AG08395 (cell line): Measurements from ENCODE around the gene MAP2K6.
A peak's percentile ranks its signal among the peaks of the same experiment; 100 is the strongest.

Experiments
- DNase-seq: peaks from one replicate; pipeline ENCODE4 v3.0.0; 2012; ENCODE audit warnings: mixed read lengths, low spot score

The MAP2K6 gene

DNA sequence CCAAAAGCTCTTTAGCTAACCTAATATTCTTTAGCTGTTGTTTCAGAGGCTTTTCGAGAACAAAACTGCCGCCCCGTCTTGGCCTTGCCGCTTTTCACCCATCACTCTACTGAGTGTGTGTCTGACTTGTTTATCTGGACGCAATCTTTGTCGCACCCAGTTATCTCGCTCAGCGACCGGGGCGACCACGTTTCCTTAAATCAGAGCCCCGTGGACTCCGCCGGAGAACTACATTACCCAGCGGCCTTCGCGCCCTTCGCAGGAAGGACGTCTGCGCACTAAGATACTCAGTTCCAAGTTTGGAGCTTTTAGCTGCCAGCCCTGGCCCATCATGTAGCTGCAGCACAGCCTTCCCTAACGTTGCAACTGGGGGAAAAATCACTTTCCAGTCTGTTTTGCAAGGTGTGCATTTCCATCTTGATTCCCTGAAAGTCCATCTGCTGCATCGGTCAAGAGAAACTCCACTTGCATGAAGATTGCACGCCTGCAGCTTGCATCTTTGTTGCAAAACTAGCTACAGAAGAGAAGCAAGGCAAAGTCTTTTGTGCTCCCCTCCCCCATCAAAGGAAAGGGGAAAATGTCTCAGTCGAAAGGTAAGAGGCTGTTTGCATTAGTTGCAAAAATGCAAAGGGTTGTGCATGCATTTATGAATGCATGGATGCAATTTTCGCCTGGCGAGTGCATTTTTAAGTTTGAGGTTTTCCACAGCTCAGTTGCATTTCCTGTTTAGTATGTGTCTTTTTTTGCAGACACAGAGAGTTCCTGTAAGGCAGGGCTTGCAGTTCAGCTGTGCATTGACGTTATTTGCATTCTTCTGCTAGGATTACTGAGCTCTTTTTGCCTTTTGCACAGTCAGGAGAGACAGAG is at the start of gene MAP2K6:
Gene MAP2K6 (plus strand): TSS at position 290 of the 867 bp plus-strand sequence. CDS start 288 bp downstream, at position 578.
- DNase-seq = peak; percentile 81

DNA sequence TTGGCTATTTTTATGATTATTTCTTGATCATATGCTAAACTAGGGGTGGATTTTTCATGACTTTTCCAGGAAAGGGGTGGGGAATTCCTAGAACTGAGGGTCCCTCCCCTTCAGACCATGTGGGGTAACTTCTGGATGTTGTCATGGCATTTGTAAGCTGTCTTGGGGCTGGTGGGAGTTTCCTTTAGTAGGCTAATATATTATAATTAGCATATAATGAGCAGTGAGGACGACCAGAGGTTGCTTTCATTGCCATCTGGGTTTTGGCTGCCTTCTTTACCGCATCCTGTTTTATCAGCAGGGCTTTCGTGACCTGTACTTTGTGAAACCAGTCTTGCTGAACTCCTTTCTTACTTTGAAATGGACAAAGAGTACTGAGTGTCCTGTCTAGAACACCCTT is 47.2 kb upstream of the MAP2K6 start:
- DNase-seq = no peak

DNA sequence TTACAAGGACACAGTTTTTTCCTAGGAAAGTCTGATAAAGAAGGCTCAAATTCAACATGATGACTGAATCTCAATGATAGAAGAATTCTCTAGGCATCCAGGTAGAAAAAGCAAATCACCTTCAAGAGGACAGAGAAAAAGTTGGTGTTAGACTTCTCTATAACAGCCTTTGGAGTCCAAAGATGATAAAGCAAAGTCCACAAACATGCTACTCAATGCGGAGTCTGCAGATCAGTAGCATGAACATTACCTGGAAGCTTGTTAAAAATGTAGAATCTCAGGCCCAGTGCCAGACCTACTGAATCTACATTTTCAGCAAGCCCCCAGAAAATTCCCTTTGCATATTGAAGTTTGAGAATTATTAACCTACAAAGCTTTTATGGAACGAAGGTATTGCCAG is 41.4 kb upstream of the MAP2K6 start:
- DNase-seq = no peak

DNA sequence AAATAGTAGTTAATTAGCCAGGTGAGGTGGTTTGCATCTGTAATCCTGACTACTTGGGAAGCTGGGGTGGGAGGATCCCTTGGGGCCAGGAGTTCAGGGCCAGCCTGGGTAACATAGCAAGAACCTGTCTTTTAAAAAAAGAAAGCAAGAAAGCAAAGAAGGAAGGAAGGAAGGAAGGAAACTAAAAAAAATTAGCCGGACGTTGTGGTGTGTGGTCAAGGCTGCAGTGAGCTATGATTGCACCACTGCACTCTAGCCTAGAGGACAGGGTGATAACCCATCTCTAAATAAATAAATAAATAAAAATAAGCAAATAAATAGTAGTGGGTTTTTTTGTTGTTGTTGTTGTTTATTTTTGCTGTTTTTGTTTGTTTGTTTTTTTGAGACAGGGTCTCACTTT is 39.3 kb upstream of the MAP2K6 start:
- no peak for DNase-seq

DNA sequence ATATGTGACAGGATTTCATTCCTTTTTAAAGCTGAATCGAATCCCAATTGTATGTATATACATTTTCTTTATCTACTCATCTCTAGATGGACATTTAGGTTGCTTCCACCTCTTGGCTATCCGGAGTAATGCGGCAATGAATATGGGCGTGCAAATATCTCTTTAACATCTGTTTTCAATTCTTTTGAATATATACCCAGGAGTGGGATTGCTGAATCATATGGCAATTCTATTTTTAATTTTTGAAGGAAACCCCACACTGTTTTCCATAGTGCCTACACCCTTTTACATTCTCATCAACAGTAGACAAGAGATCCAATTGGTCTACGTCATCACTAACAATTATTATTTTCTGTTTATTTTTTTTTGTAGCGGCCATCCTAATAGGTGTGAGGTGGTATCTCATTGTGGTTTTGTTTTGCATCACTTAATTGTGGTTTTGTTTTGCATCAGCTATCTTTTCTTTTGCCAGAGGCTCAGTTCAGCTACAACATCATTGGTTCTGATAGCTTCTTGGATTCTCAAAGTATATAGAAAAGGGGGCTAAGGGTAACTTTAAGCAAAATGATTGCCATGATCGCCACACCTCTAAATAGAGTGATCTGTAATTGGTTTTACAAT is 25.6 kb upstream of the MAP2K6 start:
- DNase-seq = no peak

DNA sequence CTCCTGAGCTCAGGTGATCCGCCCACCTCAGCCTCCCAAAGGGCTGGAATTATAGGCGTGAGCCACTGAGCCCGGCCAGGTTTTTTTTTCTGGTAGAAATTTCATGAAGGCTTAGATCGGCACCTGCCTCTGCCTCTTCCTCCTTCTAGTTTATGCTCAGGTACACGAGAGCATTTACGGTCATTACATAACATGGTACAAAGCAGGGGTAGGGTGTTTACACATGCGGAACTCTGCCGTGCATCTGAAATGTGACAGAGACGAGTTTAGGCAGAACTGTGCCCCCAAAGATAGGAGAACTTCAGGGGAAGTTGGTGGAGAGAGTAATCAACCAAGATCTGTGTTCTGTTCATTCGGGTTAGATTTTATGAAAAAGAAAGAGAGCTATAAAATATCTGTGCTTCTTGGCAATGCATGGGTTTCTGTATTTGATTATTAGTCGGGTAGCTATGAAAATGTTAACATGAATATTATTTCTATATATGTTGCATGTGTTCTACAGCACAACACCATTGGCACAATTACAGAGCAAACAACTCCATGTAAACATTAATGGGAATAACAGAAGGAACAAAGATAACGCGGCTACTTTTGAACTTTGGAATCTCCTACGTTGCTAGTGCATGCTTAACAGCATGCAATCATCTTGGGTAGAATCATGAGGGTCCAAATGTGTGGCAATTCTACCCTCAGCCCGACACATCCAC is 23.5 kb upstream of the MAP2K6 start:
- DNase-seq = no peak

DNA sequence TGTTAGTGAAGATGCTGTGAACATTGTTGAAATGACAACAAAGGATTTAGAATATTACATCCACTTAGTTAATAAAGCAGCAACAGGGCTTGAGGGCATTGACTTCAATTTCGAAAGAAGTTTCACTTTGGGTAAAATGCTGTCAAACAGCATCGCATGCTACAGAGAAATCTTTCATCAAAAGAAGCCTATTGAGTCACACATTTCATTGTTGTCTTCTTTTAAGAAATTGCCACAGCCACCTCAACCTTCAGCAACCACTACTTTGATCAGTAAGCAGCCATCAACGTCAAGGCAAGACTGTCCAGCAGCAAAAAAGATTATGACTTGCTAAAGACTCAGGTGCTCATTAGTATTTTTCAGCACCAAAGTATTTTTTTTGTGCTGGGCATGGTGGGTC is 13.2 kb upstream of the MAP2K6 start:
- DNase-seq = no peak

DNA sequence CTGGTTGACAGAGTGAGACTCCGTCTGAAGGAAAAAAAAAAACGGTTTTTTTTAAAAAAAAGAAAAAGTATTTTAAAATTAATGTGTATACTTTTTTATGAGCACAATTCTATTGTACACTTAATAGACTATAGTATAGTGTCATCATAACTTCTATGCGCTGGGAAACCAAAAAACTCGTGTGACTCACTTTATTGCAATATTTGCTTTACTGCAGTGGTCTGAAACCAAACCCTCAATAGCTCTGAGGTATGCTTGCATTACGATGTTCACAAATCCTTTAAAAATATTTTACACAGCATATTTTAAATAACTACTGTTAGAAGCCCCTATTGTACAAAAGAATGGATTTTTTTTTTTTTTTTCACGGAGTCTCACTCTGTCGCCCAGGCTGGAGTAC is 12.4 kb upstream of the MAP2K6 start:
- no peak for DNase-seq

DNA sequence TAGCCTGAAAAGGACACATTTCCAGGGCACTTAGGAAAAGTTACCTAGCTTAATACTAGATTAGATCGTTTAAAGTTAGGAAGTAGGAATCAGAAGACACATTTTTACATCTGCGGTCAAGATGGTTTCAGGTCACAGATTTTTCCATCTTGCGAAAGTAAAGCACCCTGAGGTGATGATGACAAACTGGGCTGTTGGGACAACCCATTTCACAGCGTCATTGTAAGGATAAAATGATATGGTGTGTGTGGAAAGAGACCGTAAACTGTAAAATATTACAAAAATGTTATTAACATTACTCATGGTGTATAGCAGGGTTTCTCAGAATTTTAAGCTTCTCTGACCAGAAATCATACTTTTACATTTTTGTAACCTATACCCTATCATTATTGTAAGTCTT is 10.1 kb upstream of the MAP2K6 start:
- peak; percentile 13 for DNase-seq

DNA sequence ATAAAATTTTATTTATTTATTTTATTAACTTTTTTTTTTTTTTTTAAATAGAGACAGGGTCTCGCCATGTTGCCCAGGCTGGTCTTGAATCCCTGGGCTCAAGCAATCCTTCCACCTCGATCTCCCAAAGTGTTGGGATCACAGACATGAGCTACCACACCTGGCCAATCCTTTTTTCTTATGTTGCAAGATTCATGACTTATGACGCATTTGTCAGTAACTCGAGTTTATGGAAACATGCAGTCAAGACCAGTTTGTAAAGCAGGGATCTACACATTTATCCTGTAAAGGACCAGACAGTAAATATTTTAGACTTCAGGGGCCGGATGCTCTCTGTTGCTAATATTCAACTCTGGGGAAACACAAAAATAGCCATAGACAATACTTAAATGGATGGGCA is 9.4 kb upstream of the MAP2K6 start:
- no peak for DNase-seq

DNA sequence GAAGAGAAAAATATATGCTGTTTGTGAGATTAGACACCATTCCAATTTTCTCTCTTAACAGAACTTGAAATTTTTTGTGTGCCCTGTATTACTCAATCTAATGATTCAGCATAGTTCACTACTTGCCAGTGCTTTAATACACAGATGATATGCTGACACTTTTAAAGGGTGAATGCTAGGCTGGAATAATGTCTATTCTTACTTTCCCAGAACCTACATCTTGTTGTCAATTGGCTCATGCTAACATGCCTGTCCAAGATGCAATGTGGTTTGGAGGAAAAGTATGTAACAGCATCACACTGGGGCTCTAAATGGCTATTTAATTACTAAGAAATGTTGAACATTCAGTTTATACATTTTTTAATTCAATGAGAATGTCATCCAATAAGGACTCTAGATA is 7.6 kb upstream of the MAP2K6 start:
- no peak for DNase-seq

DNA sequence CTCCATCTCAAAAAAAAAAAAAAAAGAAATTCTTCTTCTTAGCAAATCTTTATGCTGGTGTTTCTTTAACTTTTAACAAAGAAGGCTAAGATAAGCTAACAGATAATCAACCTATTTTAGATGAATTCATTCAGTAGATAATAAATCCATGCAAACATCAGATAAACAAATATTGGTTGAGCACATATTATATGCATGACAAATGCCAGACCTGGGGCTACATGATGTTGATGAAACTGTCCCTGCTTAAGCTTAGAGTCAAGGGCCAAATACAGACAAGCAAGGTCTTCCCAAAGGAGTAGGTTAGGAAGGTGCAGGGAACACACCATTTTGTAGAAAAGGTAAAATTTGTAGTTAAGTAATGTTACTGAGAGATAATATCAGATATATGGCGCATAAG is 6.7 kb upstream of the MAP2K6 start:
- no peak for DNase-seq

DNA sequence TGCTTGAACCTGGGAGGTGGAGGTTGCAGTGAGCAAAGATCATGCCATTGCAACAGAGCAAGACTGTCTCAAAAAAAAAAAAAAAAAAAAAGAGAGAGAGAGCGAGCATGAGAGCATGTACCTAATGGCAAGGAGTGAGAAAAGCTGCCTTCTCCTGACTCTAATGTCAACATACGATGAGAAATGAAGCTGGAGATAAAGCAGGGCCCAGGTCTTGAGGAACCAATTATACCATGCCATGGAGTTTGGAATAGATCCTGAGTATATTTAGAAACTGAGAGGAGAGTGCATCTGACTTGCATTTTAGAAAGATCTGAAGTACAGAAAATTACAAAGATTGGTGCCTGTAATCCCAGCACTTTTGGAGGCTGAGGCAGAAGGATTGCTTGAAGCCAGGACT is 3.8 kb upstream of the MAP2K6 start:
- DNase-seq = no peak

DNA sequence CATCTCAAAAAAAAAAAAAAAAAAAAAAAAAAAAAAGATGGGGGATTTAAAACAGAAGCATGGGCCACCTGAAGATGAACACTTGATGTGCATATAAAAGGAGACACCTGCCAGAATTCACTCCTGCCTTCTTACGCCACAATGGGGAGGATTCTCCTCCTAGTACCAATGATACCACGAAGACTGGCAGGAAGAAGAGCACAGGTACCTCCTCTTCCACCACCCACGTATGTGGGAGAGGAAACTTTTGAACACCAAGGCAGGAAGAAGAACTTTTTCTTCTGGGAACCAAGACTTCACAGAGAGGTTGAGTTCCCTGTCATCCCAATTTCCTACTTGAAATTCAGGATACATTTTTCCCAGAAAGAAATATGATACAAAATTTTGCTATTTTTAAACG is 2.7 kb upstream of the MAP2K6 start:
- no peak for DNase-seq

DNA sequence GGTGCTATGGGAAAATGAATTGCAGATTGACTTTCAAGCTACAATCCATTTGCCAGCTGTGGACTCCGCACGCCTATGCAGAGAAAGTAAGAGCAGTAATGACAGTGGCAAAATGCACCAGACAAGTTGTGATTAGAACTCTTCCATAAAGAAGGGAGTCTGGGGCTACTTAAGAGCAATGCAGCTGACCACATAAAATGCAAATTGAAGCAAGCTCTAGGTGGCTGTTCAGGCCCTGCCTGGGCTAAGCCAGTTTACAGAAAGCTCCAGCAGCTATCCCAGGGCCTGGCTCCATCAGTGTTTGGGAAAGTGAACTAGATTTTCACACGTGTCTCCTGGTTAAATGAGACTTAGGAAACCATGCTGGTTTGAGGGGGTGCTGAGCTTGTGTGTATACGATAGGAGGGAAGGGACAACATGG is 2.2 kb upstream of the MAP2K6 start:
- DNase-seq = no peak

DNA sequence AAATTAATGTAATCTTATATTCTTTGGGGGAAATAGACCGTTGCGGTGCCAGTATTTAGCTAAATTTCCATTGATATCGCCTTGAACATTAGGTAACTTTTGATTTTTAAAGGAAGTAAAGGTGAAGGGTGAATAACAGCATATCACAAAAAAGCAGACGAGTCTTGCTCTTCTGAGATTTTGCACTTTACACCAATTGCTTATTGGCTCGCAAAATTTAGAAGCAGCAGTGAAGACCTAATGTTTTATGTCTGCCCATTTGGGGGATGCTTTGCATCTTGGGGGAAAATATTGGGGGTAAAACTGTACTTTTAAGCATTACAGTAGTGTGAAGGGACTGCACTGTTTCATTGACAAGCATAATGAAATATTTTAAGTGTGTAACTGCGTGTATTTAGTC is 934 bp downstream of the MAP2K6 start:
- no peak for DNase-seq

DNA sequence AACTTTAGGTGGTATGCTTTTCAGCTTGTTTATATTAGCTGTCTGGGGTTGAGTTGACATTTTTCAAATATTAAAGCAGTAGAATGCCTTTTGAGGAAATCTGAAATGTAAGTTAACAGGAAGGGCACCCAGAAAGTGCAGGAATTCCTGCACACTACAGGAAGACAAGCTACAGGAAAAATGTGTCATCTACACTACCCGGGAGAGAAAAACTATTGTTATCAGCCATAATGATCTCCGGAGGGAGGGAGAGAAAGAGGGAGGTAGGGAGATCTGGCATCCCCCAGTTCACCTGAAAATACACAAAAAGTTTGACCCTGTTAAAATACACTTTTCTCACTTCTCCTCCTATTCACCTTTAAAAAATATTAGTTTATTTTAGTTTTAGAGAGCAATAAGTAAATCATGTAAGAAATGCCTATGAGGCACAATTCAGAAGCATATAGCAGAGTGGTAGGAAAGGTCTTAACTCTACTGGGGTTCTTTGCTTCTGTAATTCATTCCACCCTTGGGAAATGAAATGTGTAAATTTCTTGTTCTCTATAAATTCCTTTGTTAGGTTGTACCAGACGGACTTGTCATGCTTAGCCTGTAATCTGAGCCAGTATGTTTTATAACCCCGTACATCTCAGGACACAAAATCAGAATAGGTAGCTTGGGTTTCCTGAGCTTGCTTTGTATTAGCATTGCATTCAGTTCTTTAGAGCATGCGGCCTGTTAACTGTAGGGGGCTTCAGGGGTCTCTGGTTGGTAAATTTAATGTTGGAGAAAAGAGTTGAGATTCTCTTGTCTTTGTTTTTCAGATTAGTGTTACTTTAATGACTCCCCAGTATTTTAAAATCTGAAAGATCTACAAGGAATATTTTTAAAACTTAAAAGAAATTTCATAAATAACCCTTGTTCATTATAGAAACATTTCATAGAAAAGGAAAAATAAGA is 3.3 kb downstream of the MAP2K6 start:
- no peak for DNase-seq

DNA sequence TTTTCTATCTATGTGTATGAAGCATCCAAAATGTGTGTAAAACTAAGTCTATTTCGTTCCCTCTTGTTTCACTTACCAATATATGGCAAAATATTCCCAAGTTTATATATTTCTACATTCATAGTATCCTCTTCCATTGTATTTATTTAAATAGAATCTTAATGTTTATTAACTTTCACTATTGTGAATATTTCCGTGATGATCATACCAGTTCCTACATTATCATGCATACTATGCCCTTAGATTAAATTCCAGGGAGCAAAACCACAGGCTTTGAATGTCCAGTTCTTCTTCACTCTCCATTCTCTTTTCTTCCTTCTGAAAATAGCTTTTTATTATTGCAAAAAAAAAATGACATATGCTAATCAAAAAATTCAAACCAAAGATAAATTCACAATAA is 4.0 kb downstream of the MAP2K6 start:
- no peak for DNase-seq

DNA sequence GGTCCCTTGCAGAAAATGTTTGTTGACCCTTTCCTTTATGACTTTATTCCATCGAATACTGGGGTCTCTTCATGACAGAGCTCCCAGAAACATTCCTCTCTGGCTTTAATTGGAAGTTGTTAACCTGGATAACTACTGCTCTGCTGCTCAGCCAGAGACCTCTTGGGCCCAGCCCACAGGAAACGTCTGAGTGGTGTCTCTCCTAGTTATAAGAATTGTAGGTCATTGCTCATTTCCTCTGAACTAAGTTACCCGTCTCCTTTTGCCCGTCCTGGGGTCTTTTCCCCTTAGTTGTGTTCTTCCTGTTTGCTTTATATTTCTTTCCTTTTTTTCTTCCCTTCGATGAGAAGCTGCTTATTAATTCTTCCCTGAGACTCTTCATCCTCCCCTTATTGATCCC is 9.0 kb downstream of the MAP2K6 start:
- DNase-seq = no peak

DNA sequence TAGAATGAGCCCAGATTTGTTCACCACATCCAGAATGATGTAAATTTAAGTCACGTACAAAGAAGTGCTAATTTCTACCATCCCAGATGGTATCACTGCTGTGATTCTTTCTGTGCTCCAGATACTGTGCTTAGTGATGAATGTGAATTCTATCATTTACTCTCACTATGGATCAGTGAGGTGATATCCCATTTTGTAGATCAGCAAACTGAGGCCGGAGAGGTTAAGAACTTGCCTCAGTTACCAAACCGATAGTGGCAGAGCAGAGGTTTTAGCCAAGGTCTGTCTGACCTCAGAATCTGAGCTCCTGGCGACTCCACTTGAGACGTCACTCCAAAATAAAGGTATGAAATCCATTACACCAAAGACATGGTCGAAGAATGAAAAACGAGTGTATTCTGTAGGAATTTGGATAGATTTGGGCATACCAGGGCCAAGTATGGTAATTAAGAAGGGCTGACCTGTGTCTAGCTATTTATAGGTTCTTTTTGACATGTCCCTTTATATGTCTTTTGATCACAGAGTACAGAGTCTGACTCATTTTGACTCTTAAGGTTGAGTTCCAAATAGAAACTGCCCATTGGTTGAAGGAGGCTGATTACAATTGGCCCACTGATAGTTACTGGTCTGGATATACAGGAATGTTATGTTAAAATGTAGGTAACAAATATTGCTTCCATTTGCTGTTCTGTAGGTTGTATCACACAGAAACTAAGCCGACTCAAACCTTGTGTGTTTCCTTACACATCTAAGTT is 10.0 kb downstream of the MAP2K6 start:
- no peak for DNase-seq

DNA sequence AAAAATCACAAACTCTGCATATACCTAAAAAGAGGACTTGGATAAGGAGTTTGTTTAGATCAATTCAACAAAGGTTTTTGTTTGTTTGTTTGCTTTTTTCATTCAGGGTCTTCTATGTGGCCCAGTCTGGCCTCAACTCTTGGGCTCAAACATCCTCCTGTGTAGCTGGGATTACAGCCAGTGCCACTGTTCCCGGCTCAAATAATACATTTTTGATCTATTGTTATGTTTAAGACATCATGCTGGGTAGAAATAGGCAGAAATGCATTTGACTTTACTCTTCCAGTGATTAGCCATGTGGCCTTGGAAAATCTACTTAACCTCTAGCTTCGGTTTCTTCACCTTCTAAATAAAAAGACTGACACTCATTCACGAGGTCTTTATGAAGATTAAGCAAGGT is 11.5 kb downstream of the MAP2K6 start:
- DNase-seq = no peak
